PC-9 (cell line): ENCODE measurements around the gene CCDC107.
"Not testable (repeated sequence)": the region's sequence is repeated elsewhere in the genome, so short reads cannot be mapped to it uniquely, and the experiment has no call there.

ENCODE experiments used
- CTCF ChIP-seq: fragments of 200-600 bp; sonication (generic); conservative IDR thresholded peaks from 2 replicates; pipeline ENCODE4 v1.6.1; 2017; ENCODE audit warnings: mixed run types, antibody characterized with exemption, mild to moderate bottlenecking, moderate library complexity
- EZH2 ChIP-seq: fragments of 200-600 bp; sonication (generic); IDR thresholded peaks from 2 replicates; pipeline ENCODE4 v1.8.0; 2017; ENCODE audit warnings: antibody characterized with exemption, low read depth

GRCh38 chr9:35639225-35639624 is 18.9 kb upstream of the CCDC107 start:
- TF ChIP-seq CTCF, EZH2: not testable (repeated sequence)
